Stimulated activated CD8-positive, alpha-beta memory T cell treated with anti-CD3 and anti-CD28 coated beads, Interleukin-15, amount 100 ng/mL, for 1 hour (primary cell): Measurements from ENCODE around the gene ADAT3.
"Not testable (repeated sequence)": the region's sequence is repeated elsewhere in the genome, so short reads cannot be mapped to it uniquely, and the experiment has no call there.

ENCODE experiments used
- DNase-seq: peaks from one replicate; pipeline ENCODE4 v3.0.0-alpha.2; 2020; ENCODE audit warnings: low read depth

ADAT3 gene

DNA sequence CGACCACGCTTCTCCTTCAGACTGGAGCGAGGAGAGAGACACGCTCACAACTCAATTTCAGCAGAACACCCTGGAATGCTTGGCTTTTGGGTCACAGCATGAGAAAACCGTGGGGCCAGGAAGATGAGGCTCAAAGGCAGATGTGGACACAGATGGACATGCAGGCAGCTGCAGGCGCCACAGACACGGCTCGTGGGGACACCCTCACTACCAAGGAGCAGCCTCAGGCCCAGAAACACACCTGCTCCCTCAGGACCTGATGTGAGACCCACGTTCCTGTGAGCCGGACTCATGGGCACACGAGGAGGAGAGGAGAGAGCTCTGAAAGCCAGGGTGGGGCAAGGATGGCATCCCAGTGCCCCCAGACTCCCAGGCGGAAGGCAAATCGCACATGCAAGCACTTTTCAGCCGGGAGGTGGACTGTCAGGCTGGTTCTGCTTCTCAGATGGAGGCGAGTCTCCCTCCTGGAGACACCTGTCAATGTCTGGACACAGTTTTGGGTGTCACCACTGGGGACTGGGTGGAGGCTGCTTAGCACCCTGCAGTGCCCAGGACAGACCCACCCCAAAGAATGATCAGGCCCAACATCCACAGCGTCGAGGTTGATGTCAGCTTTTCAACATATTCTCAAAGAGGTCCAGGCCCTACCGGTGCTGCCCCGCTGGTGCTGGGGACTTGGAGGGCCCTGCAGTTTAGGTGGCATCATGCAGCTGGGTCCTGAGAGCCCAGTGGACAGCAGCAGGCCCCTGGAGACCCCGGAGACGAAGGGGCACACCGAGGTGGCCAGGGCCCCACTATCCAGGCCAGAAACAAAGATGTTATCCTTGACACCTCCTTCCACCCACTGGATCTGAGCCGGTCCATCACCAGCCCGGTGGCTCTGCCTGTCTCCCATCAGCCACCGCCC, 22.2 kb upstream of the ADAT3 start:
- no peak for DNase-seq

DNA sequence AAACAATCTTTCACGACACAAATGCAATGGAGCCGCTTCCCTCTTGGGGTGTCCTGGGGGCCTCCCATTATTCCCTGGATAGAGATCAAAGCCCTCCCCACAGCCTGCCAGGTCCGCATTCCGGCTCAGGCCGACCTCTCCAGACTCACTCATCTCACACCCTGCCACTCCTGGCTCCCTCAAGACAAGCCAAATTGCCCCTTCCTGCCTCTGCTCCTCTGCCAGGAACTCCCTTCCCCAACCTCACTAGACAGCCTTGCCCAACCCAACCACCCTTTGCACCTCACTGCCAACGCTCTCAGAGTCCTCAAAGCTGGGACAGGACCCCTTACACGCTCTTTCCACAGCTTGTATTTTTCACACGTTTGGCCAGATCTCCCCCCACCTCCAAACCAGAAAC, 21.4 kb upstream of the ADAT3 start:
- no peak for DNase-seq

DNA sequence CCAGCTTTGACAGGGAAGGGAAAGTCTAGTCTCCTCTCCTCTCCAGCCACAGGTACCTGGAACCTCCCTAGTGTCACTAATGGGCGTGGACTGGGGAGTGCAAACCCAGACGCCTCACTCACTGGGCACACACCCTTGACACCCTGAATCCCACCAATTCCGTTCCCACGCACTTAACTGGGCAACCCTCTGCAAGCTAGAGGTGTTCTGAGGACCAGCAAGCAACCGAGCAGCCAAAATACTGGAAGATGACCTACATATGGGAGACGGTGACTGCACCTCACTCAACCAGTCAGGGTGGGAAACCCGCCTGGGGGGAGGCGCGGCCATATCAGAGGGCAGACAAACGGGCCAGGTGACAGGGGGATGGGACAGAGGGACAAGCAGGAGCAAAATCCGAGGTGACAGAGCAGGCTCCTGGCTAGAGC, 20.9 kb upstream of the ADAT3 start:
- no peak for DNase-seq

DNA sequence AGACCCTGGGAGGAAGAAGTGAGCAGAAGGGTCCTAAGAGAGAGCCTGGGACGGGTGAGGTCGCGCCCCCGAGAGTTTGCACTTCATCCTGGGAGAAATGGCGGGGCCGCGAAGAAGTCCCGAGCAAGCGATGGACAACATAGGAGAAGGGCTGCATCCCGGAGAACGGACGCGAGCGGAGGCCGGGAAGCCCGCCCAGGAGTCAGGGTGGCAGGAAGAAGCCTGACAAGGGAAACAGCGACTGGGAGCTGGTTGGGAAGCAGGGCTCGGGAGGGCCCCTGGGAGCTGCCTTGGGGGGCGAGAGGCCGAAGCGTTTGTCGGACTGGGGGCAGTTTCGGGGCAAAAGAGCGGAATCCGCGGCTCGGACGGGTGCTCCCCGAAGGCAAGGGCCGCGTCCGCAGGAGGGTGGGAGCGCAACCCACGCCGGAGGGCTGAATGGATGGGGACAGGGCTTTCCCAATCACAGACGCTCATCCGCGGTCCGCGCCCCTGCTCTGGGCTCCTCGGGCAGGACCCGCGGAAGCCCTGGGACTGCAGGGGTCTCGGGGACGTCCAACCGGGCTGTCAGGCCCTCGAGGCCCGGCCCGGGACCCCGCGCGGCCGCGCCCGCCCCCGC, 20.4 kb upstream of the ADAT3 start:
- DNase-seq, result no peak

DNA sequence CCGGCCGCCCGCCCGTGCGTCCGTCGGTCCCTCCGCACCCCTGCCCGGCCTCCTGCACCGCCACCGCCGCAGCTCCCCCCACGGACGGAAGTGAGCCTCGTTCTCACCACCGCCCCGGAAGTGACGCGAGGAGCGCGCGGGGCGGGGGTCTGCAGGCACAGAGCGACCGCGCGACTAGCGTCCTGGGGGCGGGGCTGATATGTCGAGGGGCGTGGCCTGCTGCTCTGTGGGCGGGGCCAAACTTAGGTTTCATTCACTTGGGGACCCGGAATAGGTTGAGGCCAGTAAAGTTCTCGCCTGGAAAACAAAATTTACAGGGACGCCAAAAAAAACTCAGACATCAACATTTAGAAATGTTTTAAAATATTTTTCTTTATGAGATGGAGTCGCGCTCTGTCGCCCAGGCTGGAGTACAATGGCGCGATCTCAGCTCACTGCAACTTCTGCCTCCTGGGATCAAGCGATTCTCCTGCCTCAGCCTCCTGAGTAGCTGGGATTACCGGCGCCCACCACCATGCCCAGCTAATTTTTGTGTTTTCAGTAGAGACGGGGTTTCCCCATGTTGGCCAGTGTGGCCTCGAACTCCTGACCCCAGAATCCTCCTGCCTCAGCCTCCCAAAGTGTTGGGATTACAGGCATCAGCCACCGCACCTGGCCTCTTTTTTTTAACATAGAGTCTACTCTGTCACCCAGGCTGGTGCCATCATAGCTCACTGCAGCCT, 19.6 kb upstream of the ADAT3 start, which contains the start of gene ABHD17A:
ABHD17A (minus strand) TSS at position 99 of the 722 bp plus-strand sequence. CDS start 3,930 bp downstream, outside the sequence.
- DNase-seq, result peak; percentile 92

DNA sequence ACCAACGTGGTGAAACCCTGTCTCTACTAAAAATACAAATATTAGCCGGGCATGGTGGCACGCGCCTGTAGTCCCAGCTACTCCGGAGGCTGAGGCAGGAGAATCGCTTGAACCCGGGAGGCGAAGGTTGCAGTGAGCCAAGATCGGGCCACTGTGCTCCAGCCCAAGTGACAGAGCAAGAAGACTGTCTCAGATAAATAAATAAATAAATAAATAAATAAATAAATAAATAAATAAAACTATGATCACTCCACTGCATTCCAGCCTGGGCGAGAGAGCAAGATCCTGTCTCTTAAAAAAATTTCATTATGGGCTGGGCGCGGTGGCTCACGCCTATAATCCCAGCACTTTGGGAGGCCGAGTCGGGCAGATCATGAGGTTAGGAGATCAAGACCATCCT, 18.8 kb upstream of the ADAT3 start:
- not testable (repeated sequence) for DNase-seq

DNA sequence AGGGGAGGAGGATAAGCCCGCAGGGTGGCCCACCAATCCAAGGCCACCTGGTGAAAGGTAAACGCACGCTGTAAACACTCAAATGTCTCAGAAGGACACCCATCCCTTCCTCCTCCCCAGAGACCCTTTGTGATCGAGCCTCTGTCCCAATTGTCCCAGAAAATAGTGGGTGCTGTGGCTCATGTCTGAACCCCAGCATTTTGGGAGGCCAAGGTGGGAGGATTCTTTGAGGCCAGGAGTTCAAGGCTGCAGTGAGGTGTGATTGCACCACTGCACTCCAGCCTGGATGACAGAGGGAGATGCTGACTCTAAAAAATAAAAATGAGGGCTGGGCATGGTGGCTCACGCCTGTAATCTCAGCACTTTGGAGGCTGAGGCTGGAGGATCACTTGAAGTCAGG, 16.8 kb upstream of the ADAT3 start:
- no peak for DNase-seq

DNA sequence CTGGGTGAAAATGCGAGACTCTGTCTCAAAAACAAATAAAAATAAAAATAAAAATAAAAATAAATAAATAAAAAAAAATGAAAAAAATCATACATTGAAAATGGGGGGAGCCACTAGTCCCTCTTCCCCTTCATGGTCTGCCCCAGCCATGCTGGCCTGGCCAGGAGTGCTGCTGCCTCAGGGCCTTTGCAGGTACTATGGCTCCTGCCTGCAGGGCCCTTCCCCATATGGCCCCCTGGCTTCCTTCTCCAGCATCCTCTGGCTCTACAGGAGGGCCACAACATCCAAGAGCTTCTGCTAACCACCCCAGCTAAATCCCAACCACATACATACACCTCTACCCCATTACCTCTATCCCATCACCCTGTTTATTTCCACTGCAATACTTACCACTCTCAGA, 15.3 kb upstream of the ADAT3 start:
- no peak for DNase-seq

DNA sequence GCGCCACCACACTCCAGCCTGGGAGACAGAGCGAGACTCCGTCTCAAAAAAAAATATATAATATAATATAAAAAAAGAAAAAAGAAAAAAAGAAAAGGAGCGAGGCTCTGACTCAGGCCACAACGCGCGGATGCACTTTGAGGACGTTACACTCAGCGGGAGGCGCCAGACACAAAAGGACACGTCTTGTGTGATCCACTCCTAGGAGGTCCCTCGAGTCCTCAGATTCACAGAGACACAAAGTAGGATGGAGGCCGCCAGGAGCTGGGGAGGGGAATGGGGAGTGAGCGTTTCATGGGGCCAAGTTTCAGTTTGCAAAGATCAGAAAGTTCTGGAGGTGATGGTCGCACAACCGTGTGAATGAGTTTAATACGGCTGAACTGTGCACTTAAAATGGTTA, 11.4 kb upstream of the ADAT3 start:
- DNase-seq, result no peak

DNA sequence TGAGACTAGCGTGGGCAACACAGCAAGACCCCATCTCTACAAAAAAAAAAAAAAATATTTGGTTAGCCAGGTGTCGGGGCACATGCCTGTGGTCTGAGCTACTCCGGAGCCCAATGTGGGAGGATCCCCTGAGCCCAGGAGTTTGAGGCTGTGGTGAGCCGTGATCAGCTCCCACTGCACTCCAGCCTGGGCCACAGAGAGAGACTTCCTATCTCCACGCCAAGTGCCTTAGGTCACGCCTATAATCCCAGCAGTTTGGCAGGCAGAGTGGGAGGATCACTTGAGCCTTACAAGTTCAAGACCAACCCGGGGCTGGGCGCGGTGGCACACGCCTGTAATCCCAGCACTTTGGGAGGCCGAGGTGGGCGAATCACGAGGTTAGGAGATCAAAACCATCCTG, 8.7 kb upstream of the ADAT3 start:
- DNase-seq, result no peak

DNA sequence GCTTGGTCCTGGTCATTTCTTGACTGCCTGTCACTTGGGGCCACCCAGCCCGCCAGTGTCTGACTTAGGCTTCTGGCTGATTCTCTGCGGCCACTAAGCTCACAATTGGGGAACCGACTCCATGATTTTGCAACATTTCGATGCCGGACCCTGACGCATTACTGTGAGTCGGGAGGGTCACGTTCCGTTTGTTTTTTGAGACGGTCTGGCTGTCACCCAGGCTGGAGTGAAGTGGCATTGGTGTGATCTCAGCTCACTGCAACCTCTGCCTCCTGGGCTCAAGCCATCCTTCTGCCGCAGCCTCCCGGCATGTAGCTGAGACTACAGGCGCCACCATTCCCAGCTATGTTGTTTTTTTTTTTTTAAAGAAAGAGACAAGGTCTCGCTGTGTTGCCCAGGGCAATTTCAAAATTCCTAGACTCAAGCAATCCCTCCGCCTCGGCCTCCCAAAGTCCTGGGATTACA, 3.2 kb upstream of the ADAT3 start:
- DNase-seq, result no peak

DNA sequence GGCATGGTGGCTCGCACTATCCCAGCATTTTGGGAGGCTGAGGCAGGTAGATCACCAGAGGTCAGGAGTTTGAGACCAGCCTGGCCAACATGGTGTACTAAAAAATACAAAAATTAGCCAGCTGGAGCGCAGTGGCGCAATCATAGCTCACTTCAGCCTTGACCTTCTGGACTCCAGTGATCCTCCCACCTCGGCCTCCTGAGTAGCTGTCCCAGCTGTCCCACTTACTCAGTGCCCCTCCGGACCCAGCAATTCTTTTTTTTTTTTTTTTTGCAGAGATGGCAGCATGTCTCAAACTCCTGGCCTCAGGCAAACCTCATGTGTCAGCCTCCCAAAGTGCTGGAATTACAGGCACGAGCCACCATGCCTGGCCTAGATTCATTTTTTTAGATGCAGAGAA, 2.3 kb upstream of the ADAT3 start:
- DNase-seq, result no peak

DNA sequence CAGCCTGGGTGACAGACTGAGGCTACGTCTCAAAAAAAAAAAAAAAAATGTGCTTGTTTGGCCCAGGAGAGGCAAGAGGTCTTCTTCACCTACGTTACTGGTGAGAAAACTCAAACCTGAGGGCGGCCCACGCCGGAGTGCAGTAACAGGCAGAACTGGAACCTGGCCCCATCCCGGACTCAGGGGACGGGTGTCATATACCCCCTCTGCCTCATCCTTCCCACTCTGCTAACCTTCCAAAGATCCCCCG, 414 bp upstream of the ADAT3 start:
- DNase-seq, result no peak

DNA sequence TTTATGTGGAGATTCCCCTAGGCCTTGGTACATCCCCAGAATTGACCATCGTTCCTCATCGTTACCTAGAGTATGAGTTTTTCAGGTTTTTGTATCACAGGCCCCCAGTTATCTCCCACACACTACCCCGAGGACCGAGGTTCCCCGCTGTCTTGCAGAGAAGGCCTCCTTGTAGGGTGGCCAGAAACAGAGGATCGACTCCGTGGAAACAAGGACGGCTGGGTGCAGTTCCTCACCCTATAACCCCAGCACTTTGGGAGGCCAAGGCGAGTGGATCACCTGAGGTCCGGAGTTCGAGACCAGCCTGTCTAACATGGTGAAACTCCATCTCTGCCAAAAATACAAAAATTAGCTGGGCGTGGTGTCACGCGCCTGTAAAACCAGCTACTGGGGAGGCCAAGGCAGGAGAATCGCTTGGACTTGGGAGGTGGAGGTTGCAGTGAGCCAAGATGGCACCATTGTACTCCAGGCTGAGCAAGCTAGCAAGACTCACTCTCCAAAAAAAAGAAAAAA, 720 bp downstream of the ADAT3 start:
- DNase-seq, result no peak

DNA sequence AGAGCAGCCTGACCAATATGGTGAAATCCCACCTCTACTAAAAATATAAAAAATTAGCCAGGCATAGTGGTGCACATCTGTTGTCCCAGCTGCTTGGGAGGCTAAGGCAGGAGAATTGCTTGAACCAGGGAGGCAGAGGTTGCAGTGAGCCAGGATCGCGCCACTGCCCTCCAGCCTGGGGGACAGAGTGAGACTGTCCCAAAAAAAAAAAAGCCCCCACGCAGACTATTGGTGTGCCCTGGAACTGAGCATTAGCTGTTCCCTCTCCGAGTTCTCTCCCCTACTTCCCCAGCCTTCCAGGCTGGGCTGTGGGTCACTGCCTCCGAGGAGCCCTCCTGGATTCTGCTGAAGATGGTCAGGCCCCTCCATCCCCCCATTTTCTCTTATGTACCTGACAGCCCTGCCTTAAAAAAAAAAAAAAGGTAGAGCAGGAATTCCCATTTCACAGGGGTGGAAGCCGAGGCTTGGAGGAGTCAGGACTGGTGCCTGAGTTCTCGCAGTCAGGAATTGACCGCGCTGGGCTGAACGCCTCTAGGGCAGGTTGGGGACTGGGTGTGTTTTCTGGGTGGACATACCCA, 1.9 kb downstream of the ADAT3 start:
- no peak for DNase-seq

DNA sequence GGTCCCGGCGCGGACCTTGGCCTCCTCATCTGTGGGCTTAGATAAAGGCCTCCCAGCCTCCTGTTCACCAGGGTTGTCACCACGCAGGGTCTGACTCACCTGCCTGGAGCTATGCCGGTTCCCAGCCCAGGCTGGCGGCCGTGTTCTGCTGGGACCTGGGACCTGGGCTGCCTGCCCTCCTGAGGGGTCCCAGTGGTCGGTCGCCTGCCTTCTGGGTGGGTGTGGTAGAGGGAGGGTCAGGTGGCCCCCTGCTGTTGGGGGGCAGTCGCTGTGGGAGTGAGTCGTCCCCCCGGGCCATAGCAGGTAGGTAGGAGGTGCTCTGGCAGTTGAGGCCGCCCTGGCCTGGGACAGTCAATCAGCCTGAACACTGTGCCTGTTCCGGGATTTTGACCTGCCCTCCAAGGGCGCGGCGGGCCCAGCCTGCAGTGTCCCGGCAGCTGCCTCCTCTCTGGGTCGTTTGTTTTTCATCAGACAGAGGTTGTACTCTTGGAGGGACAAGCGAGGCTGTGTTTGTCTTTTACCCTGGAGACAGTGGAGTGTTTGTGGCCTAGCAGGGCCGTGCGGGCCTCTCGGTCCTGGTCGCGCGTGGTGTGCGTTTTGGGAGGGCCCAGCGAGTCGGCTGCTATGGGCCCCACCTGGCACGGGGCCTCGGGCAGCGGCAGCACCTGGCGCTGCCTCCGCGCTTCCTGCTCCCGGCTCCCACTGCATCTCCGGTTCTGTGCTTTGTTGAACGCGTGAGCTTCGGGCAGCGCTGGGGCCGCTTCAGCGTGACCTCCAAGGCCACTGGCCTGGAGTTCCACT, 2.6 kb downstream of the ADAT3 start:
- DNase-seq, result no peak

DNA sequence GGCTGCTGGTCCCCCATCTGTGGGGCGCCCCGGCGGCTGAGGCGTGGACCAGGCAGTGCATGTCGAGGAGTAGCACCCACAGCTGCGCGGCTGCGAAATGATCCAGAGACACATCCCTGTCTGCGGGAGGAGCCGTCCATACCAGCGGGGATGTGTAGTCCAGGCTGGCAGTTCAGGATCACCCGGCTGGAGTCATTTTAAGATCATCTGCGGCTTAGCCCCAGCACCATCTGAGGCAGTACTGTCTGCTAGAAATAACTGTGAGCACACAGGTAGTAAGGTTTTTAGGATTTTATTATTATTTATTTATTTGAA, 3.1 kb downstream of the ADAT3 start:
- no peak for DNase-seq

DNA sequence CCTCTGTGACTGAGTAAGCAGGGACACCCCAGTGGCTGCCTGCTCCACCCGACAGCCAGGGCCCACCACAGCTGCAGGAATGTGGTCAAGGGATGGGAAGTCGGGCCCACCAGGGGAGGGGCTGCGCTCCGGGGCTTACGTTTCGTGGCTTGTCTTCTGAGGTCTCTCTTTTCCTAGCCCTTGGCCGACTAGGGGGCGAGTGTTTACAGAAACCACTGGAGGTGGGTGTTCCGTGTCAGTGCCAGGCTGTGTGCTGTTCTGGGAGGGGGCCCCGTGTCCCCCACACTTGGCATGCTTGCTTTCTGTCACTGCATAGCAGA, 4.5 kb downstream of the ADAT3 start:
- DNase-seq, result no peak

DNA sequence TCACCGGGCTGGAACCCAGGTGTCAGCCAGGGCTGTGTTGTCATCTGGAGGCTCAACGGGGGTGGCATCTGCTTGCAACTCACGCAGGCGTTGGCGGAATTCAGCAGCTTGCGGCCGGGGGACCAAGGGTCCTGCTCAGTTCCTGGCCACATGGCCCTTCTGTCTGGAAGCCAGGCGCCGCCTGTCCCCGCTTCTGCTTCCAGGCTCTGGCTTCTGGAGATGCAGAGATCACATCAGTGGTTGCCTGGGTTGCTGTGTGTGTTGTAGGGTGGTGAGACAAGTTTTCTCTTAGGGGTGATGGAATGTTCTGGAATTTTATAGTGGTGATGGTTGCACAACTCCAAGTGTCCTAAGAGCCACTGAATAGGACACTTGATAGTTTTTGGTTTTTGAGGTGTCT, 5.0 kb downstream of the ADAT3 start:
- DNase-seq, result no peak

DNA sequence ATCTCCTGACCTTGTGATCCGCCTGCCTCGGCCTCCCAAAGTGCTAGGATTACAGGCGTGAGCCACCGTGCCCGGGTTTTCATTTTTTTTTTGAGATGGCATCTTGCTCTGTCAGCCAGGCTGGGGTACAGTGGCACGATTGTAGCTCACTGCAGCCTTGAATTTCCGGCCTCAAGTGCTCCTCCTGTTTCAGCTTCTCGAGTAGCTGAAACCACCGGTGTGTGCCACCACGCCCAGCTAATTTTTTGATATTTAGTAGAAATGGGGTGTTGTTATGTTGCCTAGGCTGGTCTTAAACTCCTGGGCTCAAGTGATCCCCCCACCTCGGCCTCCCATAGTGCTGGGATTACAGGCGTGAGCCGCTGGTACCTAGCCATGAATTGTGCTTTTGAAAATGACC, 5.9 kb downstream of the ADAT3 start:
- no peak for DNase-seq

DNA sequence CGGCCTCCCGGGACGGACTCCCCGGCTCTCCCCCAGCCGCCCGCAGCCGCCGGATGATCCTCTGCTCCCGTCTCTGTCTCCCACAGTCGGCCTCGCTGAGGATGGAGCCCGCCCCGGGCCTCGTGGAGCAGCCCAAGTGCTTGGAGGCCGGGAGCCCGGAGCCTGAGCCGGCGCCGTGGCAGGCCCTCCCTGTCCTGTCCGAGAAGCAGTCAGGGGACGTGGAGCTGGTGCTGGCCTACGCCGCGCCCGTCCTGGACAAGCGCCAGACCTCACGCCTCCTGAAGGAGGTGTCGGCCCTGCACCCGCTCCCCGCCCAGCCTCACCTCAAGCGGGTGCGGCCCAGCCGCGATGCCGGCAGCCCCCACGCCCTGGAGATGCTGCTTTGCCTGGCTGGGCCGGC, 6.8 kb downstream of the ADAT3 start:
- no peak for DNase-seq
